GM19351 (cell line): ENCODE results near the gene CSNK1D.
"Not testable (repeated sequence)": the region's sequence is repeated elsewhere in the genome, so short reads cannot be mapped to it uniquely, and the experiment has no call there.

Experiments used
- ATAC-seq: cut with Tn5 transposase; IDR thresholded peaks from one replicate; pipeline ENCODE4 v1.9.1; 2021; ENCODE audit warnings: mild to moderate bottlenecking, moderate library complexity; ENCODE audit not compliant: unreplicated experiment

The CSNK1D gene

GRCh38 chr17:82275326-82275725 is 1.8 kb upstream of the CSNK1D start:
- no peak for ATAC-seq

- no peak for ATAC-seq
These were observed 877 bp upstream of the CSNK1D start for GRCh38 chr17:82274134-82275020.

- peak; percentile 6 for ATAC-seq
These were observed 789 bp downstream of the CSNK1D start for GRCh38 chr17:82272495-82273326.

GRCh38 chr17:82271401-82271800 is 2.1 kb downstream of the CSNK1D start:
- ATAC-seq, result no peak

- ATAC-seq, result no peak
These were observed 2.8 kb downstream of the CSNK1D start for GRCh38 chr17:82270651-82271050.

GRCh38 chr17:82269882-82270500 is 3.5 kb downstream of the CSNK1D start:
- ATAC-seq, result no peak

GRCh38 chr17:82269138-82269881 is 4.2 kb downstream of the CSNK1D start:
- no peak for ATAC-seq

GRCh38 chr17:82267575-82268379 is 5.7 kb downstream of the CSNK1D start:
- ATAC-seq, result no peak

GRCh38 chr17:82266142-82266541 is 7.4 kb downstream of the CSNK1D start:
- no peak for ATAC-seq

- ATAC-seq, result no peak
These were observed 9.9 kb downstream of the CSNK1D start for GRCh38 chr17:82263641-82264040.

GRCh38 chr17:82262344-82262743 is 11.2 kb downstream of the CSNK1D start:
- no peak for ATAC-seq

GRCh38 chr17:82259972-82260961 is 13.2 kb downstream of the CSNK1D start:
- not testable (repeated sequence) for ATAC-seq

GRCh38 chr17:82258555-82258954 is 14.9 kb downstream of the CSNK1D start:
- ATAC-seq, result no peak

GRCh38 chr17:82257473-82257872 is 16.0 kb downstream of the CSNK1D start:
- ATAC-seq, result no peak

GRCh38 chr17:82256242-82256885 is 17.1 kb downstream of the CSNK1D start:
- ATAC-seq, result no peak

GRCh38 chr17:82255402-82255972 is 18.0 kb downstream of the CSNK1D start:
- no peak for ATAC-seq

GRCh38 chr17:82254746-82255145 is 18.8 kb downstream of the CSNK1D start:
- not testable (repeated sequence) for ATAC-seq

- ATAC-seq, result not testable (repeated sequence)
These were observed 19.4 kb downstream of the CSNK1D start for GRCh38 chr17:82254096-82254495.
